H7 (cell line): ENCODE results near the gene CBX3. TPM values are rescaled to one million over a fixed set of nuclear protein-coding genes. Genes with fewer than 3 reads are reported as not detected.
"Not testable (repeated sequence)": the region's sequence is repeated elsewhere in the genome, so short reads cannot be mapped to it uniquely, and the experiment has no call there.

Source experiments
- DNase-seq: peaks from one replicate; pipeline ENCODE4 v3.0.0; 2012
- H3K27me3 ChIP-seq: 2 replicates; pipeline ENCODE4 v1.6.0; 2011; ENCODE audit warnings: mild to moderate bottlenecking, low read length; ENCODE audit not compliant: control insufficient read depth, insufficient read depth
- H3K36me3 ChIP-seq: replicated peaks from 2 replicates; pipeline ENCODE4 v1.5.1; 2011; ENCODE audit warnings: low read length; ENCODE audit not compliant: control insufficient read depth, insufficient read depth
- H3K4me3 ChIP-seq: 2 replicates; pipeline ENCODE4 v1.5.1; 2011; ENCODE audit warnings: low read depth, mild to moderate bottlenecking, control low read depth, low read length, moderate library complexity; ENCODE audit not compliant: insufficient read depth
- total RNA-seq: library from RNA; depleted of rRNA; stranded (reverse); fragments of >200 nt; shearing (Covaris generic); gene quantifications from 2 replicates; pipeline ENCODE4 v1.2.3, GENCODE V29; 2014

CBX3 gene
- total RNA-seq, 1 experiment from 2014 or later: 170 TPM

DNA sequence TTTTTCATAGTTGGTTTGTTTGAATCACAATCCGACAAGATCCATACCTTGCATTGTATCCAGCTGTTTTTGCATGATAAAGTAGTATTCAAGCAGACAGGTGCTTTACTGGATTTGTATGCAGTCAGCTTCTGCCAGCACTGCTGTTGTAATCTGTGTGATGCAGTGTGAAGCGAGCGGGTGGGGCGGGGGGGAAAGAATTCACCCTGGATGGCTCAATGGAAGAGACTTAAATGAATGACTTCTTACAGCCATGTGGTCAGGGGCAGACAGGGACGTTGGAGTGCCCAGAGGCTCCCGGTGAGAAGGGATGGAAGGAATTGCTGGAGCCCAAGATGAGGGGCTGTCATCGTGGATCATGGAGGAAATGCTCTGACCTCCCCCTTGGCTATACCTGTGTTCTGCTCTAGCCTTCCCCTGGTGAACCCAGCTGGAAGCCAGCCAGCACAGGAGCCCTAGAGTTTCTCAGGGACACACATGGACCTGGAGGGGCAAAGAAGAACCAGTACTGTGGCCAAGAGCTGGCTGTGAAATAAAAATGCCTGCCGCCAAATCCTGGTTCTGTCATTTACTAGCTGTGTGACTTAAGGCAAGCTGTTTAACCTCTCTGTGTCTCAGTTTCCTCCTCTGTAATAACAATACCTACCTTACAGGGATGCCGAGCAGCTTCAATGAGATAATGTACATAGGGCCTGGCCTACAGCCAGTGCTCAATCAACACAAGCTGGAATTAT is 35.4 kb upstream of the CBX3 start:
- Histone ChIP-seq H3K4me3 (no peak overlapping the region), H3K27me3 (no peaks in the 10 kb centered on the region), H3K36me3 (peaks cover 2% of the 10 kb centered on the region)
- DNase-seq: peak; percentile 16

DNA sequence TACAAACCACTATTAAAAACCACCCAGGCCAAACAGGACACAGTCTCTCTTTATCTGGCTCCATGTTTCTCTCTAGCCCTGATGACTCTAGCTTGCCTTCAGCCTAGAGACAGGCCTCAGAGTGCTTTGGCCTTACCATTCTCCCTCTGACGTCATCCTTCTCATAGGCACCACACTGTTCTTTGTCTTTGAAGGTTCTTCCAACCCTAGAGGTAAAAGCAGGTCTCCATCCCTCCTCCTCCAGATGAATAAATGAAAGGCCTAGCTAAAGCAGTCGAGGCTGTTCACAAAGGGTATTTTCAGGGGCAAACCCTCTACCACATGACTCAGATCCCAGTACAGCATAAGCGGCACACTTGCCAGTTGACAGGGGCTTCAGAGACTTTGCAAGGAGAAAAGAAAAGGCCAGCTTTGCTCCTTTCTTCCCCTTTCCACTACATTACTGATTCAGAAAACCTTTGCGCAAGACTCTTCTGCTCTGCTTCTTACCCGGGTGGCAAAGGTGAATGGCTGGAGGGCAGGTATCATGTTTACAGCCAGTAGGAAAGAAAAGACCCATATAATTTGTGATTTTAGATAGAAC is 34.8 kb upstream of the CBX3 start:
- DNase-seq: no peak
- Histone ChIP-seq H3K4me3 (no peak overlapping the region), H3K27me3 (no peaks in the 10 kb centered on the region), H3K36me3 (peaks cover 2% of the 10 kb centered on the region)

DNA sequence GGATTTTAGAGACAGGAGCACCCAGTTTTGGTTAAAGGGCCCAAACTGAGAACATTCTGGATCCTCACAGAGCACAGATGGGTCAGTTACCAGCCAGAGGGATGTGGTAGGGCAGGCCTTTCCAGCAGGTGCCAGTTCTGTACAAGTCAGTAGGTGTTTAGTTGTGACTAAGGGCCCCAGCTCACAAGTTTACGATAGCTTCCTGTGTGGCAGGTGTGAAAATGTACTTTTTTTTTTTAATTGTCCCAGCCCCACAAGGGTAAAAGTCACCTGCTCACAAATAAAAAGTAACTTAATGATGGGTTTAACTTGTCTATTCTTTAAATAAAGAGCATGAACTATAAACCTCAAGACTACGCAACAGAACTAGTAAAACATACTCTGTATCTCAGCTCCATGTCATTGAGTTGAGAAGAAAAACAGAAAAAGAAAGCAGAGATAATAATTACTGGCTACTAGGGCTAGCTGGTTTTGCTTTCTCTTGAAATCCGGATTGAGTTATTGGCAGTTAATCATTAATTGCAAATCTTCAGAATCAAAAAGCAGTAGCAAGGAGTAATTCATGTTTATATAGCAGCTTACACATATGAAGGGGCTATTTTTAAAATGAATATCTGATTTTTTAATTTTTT is 34.1 kb upstream of the CBX3 start:
- H3K36me3 ChIP-seq: peaks cover 2% of the 10 kb centered on the region
- H3K4me3 ChIP-seq: no peak overlapping the region
- DNase-seq: no peak
- H3K27me3 ChIP-seq: no peaks in the 10 kb centered on the region

DNA sequence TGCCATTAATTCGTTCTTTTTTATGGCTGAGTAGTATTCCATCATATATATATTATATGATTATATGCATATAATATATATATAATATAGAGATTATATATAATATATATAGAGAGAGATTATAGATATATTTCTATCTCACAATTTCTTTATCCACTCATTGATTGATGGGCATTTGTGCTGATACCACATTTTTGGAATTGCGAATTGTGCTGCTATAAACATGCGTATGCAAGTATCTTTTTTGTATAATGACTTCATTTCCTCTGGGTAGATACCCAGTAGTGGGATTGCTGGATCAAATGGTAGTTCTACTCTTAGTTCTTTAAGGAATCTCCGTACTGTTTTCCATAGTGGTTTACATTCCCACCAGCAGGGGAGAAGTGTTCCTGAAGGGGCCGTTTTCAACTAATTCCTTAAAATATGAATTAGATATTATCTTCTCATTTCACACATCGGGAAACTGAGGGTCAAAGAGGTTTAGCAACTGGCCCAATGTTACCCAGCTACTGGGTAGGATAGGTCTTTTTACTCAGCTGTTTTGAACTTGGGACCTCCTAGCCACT is 33.0 kb upstream of the CBX3 start:
- no peaks in the 10 kb centered on the region for H3K27me3 ChIP-seq
- no peak overlapping the region for H3K4me3 ChIP-seq
- DNase-seq: no peak
- peaks cover 2% of the 10 kb centered on the region for H3K36me3 ChIP-seq

DNA sequence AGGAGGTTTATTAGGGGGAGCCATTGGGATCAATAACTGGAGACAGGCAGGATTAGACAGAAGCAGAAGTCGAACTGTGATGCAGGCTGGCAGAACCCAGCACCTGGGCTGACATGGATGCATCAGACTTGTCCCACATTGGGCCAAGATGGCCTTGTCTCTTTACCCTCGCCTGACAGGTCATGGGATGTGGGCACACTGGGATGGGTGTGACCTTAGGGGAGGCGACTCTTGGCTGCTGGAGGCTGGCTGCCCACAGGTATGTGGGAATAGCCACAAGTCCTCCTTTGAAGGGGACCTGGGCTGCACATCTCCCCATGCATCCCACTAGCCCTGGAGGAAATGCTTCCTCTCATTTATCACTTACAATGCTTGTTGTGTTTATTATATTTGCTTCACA is 32.3 kb upstream of the CBX3 start:
- no peak for DNase-seq
- Histone ChIP-seq H3K4me3 (no peak overlapping the region), H3K27me3 (no peaks in the 10 kb centered on the region), H3K36me3 (peaks cover 3% of the 10 kb centered on the region)

DNA sequence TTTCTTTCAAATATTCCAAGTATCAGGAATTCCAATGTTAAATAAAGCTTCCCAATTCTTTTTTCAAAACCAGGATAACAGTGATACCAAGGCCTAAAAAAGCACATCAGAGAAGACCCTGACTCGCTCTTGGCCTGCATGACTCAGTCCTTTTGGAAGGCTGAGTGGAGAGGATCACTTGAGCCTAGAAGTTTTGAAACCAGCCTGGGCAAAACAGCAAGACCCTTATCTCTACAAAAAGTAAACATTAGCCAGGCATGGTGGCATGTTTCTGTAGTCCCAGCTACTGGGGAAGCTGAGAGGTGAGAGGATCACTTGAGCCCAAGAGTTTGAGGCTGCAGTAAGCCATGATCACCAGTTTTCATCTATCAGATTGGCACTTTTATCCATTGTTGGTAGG is 30.9 kb upstream of the CBX3 start:
- DNase-seq: no peak
- no peaks in the 10 kb centered on the region for H3K27me3 ChIP-seq

DNA sequence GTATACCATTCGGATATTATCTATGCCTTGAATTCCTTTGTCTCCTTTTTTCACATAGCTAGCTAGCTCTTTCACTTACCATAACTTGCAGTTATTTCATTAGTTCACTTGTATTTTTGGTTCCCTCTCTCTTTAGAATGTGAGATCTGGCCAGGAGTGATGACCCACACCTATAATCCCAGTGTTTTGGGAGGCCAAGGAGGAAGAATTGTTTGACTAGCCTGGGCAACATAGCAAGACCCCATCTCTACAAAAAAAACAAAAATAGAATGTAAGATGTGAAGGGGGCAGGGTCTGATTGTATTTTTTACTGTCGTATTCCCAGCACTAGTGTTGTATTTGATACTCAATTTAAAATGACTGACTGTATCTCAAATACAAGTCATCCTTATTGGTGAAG is 29.9 kb upstream of the CBX3 start:
- Histone ChIP-seq H3K36me3 (peaks cover 6% of the 10 kb centered on the region), H3K27me3 (no peaks in the 10 kb centered on the region), H3K4me3 (no peak overlapping the region)
- DNase-seq: no peak

More for the DNA sequence above, 30.9 kb upstream of the CBX3 start:
- peaks cover 6% of the 10 kb centered on the region for H3K36me3 ChIP-seq
- no peak overlapping the region for H3K4me3 ChIP-seq

DNA sequence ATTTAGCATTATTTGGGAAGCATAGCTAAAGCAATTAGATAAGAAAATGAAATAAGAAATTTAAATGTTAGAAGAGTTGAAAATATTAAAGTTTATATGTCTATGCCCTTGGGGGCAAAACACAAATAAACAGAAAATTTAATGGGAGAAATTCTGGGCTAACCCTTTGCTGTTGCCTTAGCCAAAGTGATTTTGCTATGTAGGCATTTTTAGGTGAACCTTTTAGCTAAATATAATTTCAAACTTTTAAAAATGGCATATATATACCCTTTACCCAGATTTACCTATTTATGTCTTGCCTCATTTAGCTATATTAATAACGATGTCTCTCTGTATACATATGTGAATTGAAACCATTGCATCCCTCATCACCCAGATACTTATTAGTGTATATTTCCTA is 29.5 kb upstream of the CBX3 start:
- Histone ChIP-seq H3K4me3 (no peak overlapping the region), H3K36me3 (peaks cover 6% of the 10 kb centered on the region), H3K27me3 (no peaks in the 10 kb centered on the region)
- DNase-seq: no peak

DNA sequence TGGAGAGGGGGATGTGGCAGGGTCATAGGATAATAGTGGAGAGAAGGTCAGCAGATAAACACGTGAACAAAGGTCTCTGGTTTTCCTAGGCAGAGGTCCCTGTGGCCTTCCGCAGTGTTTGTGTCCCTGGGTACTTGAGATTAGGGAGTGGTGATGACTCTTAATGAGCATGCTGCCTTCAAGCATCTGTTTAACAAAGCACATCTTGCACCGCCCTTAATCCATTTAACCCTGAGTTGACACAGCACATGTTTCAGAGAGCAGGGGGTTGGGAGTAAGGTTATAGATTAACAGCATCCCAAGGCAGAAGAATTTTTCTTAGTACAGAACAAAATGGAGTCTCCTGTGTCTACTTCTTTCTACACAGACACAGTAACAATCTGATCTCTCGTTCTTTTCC is 25.6 kb upstream of the CBX3 start:
- DNase-seq, H3K27me3 ChIP-seq, H3K4me3 ChIP-seq: not testable (repeated sequence)
- peaks cover 17% of the 10 kb centered on the region for H3K36me3 ChIP-seq

DNA sequence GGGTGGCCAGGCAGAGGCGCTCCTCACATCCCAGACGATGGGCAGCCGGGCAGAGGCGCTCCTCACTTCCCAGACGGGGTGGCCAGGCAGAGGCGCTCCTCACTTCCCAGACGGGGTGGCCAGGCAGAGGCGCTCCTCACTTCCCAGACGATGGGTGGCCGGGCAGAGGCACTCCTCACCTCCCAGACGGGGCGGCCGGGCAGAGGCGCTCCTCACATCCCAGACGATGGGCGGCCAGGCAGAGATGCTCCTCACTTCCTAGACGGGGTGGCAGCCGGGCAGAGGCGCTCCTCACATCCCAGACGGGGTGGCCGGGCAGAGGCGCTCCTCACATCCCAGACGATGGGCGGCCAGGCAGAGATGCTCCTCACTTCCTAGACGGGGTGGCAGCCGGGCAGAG is 24.8 kb upstream of the CBX3 start:
- not testable (repeated sequence) for H3K27me3 ChIP-seq, H3K4me3 ChIP-seq, DNase-seq
- H3K36me3 ChIP-seq: peaks cover 17% of the 10 kb centered on the region

DNA sequence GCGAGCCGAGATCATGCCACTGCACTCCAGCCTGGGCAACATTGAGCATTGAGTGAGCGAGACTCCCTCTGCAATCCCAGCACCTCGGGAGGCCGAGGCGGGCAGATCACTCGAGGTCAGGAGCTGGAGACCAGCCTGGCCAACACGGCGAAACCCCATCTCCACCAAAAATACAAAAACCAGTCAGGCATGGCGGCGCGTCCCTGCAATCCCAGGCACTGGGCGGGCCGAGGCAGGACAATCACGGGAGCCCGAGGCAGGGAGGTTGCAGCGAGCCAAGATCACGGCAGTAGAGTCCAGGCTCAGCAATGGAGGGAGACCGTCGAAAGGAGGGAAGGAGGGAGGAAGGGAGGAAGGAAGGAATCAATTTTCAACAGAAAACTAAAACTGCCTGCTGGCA is 24.3 kb upstream of the CBX3 start:
- peaks cover 17% of the 10 kb centered on the region for H3K36me3 ChIP-seq
- H3K4me3 ChIP-seq, H3K27me3 ChIP-seq, DNase-seq: not testable (repeated sequence)

DNA sequence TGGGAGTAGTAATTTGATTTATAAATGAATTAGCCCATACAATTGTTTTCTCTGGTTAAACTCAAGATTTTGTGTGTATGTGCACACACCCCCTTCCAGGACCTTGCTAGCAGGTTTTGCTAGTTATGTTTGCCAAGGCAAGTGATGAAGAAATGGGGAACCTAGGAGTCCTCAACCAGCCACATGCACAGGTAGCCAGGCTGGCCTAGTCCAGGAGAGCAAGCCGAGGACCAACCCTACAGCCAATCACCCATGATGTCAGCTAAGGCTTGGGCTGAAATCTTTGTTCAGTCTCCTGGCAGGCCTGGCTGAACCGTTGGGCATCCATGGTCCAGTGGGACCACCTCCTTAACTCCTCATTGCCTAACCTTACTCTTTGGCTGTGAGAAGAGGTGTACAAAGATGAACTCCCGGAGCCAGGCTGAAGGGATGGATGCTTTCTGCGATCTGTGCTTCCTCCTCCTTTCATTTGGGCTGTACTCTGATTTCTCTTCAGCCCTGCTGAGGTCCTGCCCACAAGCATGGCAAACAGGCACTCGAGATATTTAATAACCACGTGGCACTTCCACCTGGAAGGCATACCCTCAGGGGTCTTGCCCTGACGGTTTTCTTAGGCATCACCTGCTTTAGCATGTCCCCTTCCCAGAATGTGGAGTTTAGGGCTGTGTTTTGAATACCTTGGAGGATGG is 23.1 kb upstream of the CBX3 start:
- H3K27me3 ChIP-seq: no peaks in the 10 kb centered on the region
- no peak overlapping the region for H3K4me3 ChIP-seq
- no peak for DNase-seq
- H3K36me3 ChIP-seq: peaks cover 17% of the 10 kb centered on the region

DNA sequence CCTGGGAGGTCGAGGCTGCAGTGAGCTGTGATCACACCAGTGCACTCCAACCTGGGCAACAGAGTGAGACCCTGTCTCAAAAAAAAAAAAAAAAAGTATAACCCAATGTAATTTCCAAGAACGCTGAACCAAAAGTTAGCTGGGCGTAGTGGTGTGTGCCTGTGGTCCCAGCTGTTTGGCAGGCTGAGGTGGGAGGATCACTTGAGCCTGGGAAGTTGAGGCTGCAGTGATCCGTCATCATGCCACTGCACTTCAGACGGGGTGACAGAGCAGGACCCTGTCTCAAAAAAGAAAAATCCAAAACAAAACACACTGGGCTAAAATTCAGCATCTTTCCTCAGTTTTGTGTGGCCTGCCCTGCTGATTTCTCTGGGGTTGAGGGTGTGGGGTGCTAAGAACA is 22.1 kb upstream of the CBX3 start:
- Histone ChIP-seq H3K27me3 (no peaks in the 10 kb centered on the region), H3K36me3 (peaks cover 14% of the 10 kb centered on the region), H3K4me3 (no peak overlapping the region)
- DNase-seq: no peak

DNA sequence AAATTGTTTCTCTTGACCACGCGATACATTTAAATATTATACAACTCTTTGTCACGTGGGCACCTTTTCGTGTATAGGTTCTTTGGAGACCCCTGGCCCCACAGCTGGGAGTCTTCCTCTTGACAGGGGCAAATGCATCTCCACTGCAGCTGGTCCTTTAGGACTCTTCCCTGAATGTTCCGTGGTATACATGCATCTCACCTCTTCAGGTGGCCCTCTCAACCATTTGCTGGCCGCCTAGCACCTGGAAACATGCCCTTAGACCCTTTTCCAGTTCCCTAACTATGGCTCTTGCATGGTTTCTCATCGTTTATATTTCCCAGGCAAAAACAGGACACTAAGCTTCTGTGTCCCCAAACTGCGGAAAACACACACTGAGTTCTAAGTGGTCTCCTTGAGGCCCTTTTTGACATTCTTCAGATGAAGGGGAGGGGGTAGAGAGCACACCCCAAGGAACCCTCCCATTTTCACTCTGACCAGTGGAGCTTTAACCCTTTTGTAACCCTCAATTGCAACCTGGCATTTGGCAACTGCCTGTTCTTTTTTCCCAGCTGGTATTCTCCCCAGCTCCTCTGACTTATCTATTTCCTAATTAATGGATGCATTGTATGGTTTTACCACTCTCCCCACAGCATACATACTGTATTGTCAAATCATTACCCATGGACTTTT is 21.6 kb upstream of the CBX3 start:
- DNase-seq: peak; percentile 16
- Histone ChIP-seq H3K4me3 (no peak overlapping the region), H3K36me3 (peaks cover 14% of the 10 kb centered on the region)

More for the DNA sequence above, 21.6 kb upstream of the CBX3 start:
- no peaks in the 10 kb centered on the region for H3K27me3 ChIP-seq
